GM12878 (cell line): ENCODE results near the gene DCAF6. TPM values are rescaled to one million over a fixed set of nuclear protein-coding genes. Genes with fewer than 3 reads are reported as not detected.

Source experiments
- ATAC-seq: fragments of 200-7000 bp; cut with Tn5 transposase; 3 replicates; pipeline ENCODE4 v1.9.1; 2020; ENCODE audit warnings: mild to moderate bottlenecking, moderate library complexity
- BruUV-seq: library from RNA; stranded (reverse); fragments of 400-500 nt; replicated peaks from 2 replicates; lab custom pipeline; 2021; lab: Mats Ljungman, UMichigan
- CTCF ChIA-PET: fragments of 300-600 bp; sonication (Branson Sonifier 250); formaldehyde crosslinking; extraction: SDS; loops from one replicate; lab custom pipeline; 2021; ENCODE audit warnings: inconsistent platforms; lab: Yijun Ruan, JAX
- POLR2A ChIA-PET: fragments of 350-600 bp; formaldehyde crosslinking; extraction: SDS; loops from one replicate; lab custom pipeline; 2021; ENCODE audit warnings: inconsistent platforms; lab: Charles Lee
- RAD21 ChIA-PET: fragments of 300-600 bp; sonication (Branson Sonifier 250); formaldehyde crosslinking; loops from one replicate; lab custom pipeline; 2023; ENCODE audit warnings: antibody characterized with exemption; ENCODE audit not compliant: unreplicated experiment; lab: Charles Lee
- SMC1A ChIA-PET: fragments of 300-600 bp; sonication (Branson Sonifier 250); formaldehyde crosslinking; loops from one replicate; lab custom pipeline; 2023; ENCODE audit not compliant: unreplicated experiment, uncharacterized antibody; lab: Charles Lee
- DNase-seq: peaks from one replicate; pipeline ENCODE4 v3.0.0-alpha.2; 2011; ENCODE audit warnings: low read depth, low spot score
- FAIRE-seq: peaks from 3 replicates; lab custom pipeline; 2011; peaks lifted over from hg19 to GRCh38; lab: Jason Lieb, UNC
- H2AFZ ChIP-seq: 2 replicates; pipeline ENCODE4 v1.6.0; 2011; ENCODE audit warnings: low read depth, low read length, control low read depth; ENCODE audit not compliant: control insufficient read depth
- H3K27ac ChIP-seq: 2 replicates; pipeline ENCODE4 v1.5.1; 2011; ENCODE audit warnings: control low read depth; ENCODE audit not compliant: control insufficient read depth, insufficient read depth
- H3K27me3 ChIP-seq, 2 experiments: replicated peaks in 1 of 2; 2 replicates each; pipeline versions ENCODE4 v1.6.0 to v1.6.1; 2011; ENCODE audit warnings: low read length in 1 of 2; ENCODE audit not compliant: control insufficient read depth in 2 of 2, insufficient read depth in 2 of 2
- H3K36me3 ChIP-seq, 2 experiments: 2 replicates each; pipeline ENCODE4 v1.5.1; 2011; ENCODE audit warnings: low read length in 1 of 2; ENCODE audit not compliant: control insufficient read depth in 2 of 2, insufficient read depth in 2 of 2
- H3K4me1 ChIP-seq: 2 replicates; pipeline ENCODE4 v1.6.1; 2011; ENCODE audit warnings: mild to moderate bottlenecking, low read length, moderate library complexity, mixed read lengths; ENCODE audit not compliant: control insufficient read depth, insufficient read depth
- H3K4me2 ChIP-seq: 2 replicates; pipeline ENCODE4 v1.6.0; 2011; ENCODE audit warnings: control low read depth; ENCODE audit not compliant: control insufficient read depth, insufficient read depth
- H3K4me3 ChIP-seq: fragments of 200-600 bp; sonication (generic); 2 replicates; pipeline ENCODE4 v1.5.1; 2016
- H3K79me2 ChIP-seq: 2 replicates; pipeline ENCODE4 v1.6.0; 2011; ENCODE audit warnings: low read length; ENCODE audit not compliant: control insufficient read depth, insufficient read depth
- H3K9ac ChIP-seq: 2 replicates; pipeline ENCODE4 v1.8.0; 2011; ENCODE audit warnings: low read length, control low read depth, mixed read lengths; ENCODE audit not compliant: control insufficient read depth, insufficient read depth
- H3K9me3 ChIP-seq: replicated peaks from 3 replicates; pipeline ENCODE4 v1.5.1; 2011; ENCODE audit warnings: mild to moderate bottlenecking, low read length; ENCODE audit not compliant: control insufficient read depth, insufficient read depth
- H4K20me1 ChIP-seq: 2 replicates; pipeline ENCODE4 v1.6.0; 2011; ENCODE audit not compliant: control insufficient read depth, insufficient read depth
- CBX5 ChIP-seq: sonication (generic); IDR thresholded peaks from 2 replicates; pipeline ENCODE4 v1.6.1; 2016; ENCODE audit warnings: low read depth, moderate library complexity, mild to moderate bottlenecking, inconsistent platforms
- CEBPB ChIP-seq, 2 experiments: fragments of 150-350 bp in 1 of 2; IDR thresholded peaks; 2 replicates each; pipeline ENCODE4 v1.6.1; 2012 to 2014; ENCODE audit warnings: low read depth in 2 of 2, low read length in 2 of 2, borderline replicate concordance in 1 of 2, inconsistent platforms in 1 of 2
- KAT2A ChIP-seq: conservative IDR thresholded peaks from 2 replicates; pipeline ENCODE4 v1.6.1; 2011; ENCODE audit warnings: low read depth, low read length; ENCODE audit not compliant: control insufficient read depth
- MTA3 ChIP-seq: IDR thresholded peaks from 2 replicates; pipeline ENCODE4 v1.6.1; 2012; ENCODE audit warnings: low read length, inconsistent platforms, borderline replicate concordance
- PML ChIP-seq: IDR thresholded peaks from 2 replicates; pipeline ENCODE4 v1.6.1; 2012; ENCODE audit warnings: low read length, inconsistent platforms
- RAD51 ChIP-seq: fragments of 450-650 bp; IDR thresholded peaks from 2 replicates; pipeline ENCODE4 v1.6.1; 2016; ENCODE audit warnings: moderate library complexity, mild to moderate bottlenecking, inconsistent platforms
- WGBS: methylation state at CpG from one replicate; pipeline ENCODE4 v1.1.6; 2016; ENCODE audit warnings: low lambda C conversion rate; ENCODE audit not compliant: insufficient replicate concordance, insufficient coverage; ENCODE audit errors: missing lambda C conversion rate; 5-methylcytosine and 5-hydroxymethylcytosine counted together
- in situ Hi-C: fragments of 300-500 bp; cut with MboI; formaldehyde crosslinking; loops from 9 replicates; pipeline ENCODE4 v1.14.3; 2018; ENCODE audit warnings: mixed read lengths
- intact Hi-C: fragments of 100-400 bp; cut with micrococcal nuclease; formaldehyde crosslinking; loops from one replicate; pipeline ENCODE4 v1.14.2; 2022; ENCODE audit not compliant: unreplicated experiment
- polyA plus RNA-seq, 11 experiments: library from polyadenylated mRNA; depleted of rRNA in 4 of 11; unstranded in 6 of 11; stranded (reverse) in 5 of 11; fragments of >200 nt; fragmentation: Nextera tagmentation in 4 of 11; fragmentation: Illumina TruSeq in 1 of 11; extraction: Ambion mirVana in 4 of 11; extraction: Trizol in 1 of 11; gene quantifications; 1 replicate in 1 of 11; 2 replicates in 10 of 11; pipeline versions ENCODE4 v1.2.1 to v1.2.3, GENCODE V29; 2011 to 2016; ENCODE audit warnings: inconsistent platforms in 2 of 11, missing spikeins in 2 of 11, low read depth in 1 of 11
- total RNA-seq, 4 experiments: library from RNA; depleted of rRNA in 3 of 4; stranded (reverse); fragments of >200 nt in 3 of 4; fragmentation: Illumina TruSeq in 1 of 4; extraction: Trizol in 1 of 4; gene quantifications; 2 replicates each; pipeline versions ENCODE4 v1.2.1 to v1.2.3, GENCODE V29; 2013 to 2021

The DCAF6 gene
- total and polyA plus RNA-seq, 10 of the 15 experiments (the other 5 are each of a cell fraction or from before 2014, with no cell fraction given), result 11.4 to 62.7 (median 33.0) TPM

DNA sequence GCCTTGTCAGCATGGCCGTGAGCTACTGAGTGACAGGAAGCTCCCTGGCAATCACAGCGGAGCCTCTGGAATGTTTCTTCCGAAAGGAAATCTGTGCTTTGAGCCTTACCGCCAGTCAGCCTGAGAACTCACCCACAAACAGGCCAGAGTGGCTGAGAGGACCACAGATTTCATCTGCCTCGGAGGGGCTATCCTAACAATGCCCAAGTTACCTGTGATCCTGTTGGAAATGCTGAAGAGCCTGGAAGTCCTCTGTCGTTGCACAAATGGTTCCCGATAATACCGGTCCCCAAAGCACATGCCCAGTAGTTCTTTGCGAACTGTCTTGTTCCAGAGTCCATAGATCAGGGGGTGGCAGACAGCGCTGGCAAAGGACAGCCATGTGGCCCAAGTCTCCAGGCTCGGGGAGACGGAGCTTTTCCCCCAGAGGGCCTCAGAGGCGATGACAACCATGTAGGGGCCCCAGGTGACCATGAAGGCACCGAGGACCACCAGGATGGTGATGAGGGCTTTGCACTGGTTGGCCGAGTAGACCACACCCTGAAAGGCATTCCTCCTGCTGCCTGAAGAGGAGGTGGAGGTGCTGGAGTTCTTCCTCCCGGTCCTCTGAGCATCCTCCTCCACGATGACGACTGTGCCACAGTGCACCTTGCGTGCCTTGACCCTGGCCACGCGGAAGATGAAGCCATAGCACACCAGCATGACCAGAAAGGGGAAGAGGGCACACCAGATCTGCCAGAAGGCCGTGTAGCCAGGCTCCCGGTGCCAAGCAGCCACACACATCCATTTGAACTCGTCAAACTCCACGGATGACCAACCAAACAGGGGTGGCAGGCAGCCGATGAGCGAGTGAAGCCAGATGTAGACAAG, 160.0 kb downstream of the DCAF6 start (continued):
- TF ChIP-seq PML, result no peak
- no peak for TF ChIP-seq MTA3
- no peak for TF ChIP-seq CBX5

DNA sequence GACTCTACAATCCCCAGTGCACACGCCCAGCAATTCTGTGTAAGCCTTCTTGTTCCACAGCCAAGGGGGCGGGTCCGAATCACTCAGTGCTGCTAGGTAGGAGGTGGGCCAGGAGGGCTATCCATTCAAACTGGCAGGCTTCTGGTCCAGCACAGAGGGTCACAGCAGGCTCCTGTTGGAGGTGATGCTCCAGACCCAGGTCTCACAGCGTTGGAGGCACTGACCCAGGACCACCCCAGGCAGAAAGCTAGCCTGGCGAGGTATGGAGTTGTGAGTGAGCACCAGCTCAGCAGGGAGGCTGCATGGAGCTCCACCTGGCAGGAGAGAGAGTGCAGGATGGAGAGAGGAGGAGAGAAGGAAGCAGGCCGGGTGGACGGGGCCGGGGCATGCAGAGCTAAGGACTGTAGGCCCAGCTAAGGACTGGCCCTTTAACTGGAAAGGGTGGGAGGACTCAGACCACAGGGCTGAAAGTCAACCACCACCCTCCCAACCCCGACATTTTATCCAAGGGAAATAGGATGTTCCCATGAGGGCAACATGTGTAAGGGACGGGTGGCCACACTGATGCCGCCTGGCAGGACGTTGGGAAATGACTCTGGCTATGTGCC, 161.5 kb downstream of the DCAF6 start:
- no peak for ATAC-seq
- ChIA-PET POLR2A (interaction anchor here (0.6 kb wide), 1 partner anchor 65 kb away, joined by 4 read pairs; no protein-coding TSS in a partner anchor), CTCF (interaction anchor here (1.0 to 1.4 kb wide), 3 partner anchors 14 to 19 kb away, joined by 3 to 5 read pairs (median 4); no protein-coding TSS in a partner anchor)
- 41% methylated on average over 12 of the region's 12 CpGs for WGBS
- H3K4me1 ChIP-seq, result no peaks in the 10 kb centered on the region
- no peak overlapping the region for H3K9ac ChIP-seq
- intact Hi-C loops, result no loop called here
- TF ChIP-seq CEBPB (IDR thresholded peaks at IDR 0.05; ENCODE audit: borderline replicate concordance in 1 of 2, low read depth in 2 of 2, low read length in 2 of 2) (no peak), RAD51 (no peak), KAT2A (no peak)
- TF ChIP-seq, all 136 proteins: peak for 0
- in situ Hi-C loops, result no loop called here
- Histone ChIP-seq H3K4me2 (no peak overlapping the region), H3K79me2 (no peaks in the 10 kb centered on the region), H3K27me3 (no peaks in the 10 kb centered on the region; a peak in 1 of 4 replicates), H4K20me1 (no peaks in the 10 kb centered on the region), H2AFZ (no peak overlapping the region), H3K4me3 (no peak overlapping the region), H3K27ac (no peak overlapping the region), H3K36me3 (no peaks in the 10 kb centered on the region), H3K9me3 (no peaks in the 10 kb centered on the region)
- RAD21 ChIA-PET, result no interaction called here
- FAIRE-seq, result no peak
- SMC1A ChIA-PET, result no interaction called here
- no peak for DNase-seq
- BruUV-seq, result no TSS peak
